Epithelial cell of proximal tubule (primary cell): ENCODE measurements around the gene ACAA1. TPM values are rescaled to one million over a fixed set of nuclear protein-coding genes. Genes with fewer than 3 reads are reported as not detected.

ENCODE experiments used
- DNase-seq: peaks from one replicate; pipeline ENCODE4 v3.0.0-alpha.2; 2011; ENCODE audit warnings: low read depth
- H3K4me3 ChIP-seq: 2 replicates; pipeline ENCODE4 v1.5.1; 2011; ENCODE audit warnings: low read depth, mild to moderate bottlenecking, low read length
- total RNA-seq: library from RNA; depleted of rRNA; stranded (reverse); fragments of >200 nt; gene quantifications from 2 replicates; pipeline ENCODE4 v1.2.3, GENCODE V29; 2015
- TF ChIP-seq, protein P1 (sequence below): conservative IDR thresholded peaks from 2 replicates; pipeline ENCODE4 v1.5.1; 2012; ENCODE audit warnings: low read depth, mild to moderate bottlenecking, low read length

ACAA1 gene
- total RNA-seq, 1 donor from 2014 or later, result 37.8 TPM

DNA sequence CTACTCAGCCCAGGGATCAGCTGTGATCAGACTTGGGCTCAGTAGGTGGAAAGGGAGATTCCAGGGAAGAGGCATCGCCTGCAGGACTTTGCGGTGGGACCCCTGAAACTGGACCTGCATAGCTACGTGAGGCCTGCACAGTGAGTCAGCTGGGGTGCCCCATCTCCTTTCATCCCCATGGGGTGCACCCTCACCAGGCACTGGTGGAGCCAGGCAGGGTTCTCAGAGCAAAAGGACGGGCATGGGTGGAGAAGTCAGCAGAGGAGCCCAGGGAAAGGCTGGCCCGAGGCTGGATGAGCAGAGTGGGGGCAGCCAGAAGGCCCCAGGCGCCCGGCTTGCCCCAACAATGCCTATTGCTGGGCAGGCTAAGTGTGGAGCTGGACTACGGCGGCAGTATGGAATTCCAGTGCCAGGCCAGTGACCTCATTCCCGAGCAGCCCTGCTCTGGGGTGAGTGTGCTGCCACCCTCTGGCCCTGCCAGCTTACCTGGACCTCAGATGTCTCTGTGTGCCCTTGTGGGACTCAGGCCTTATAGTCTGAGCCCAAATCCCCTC, 19.7 kb downstream of the ACAA1 start:
- TF ChIP-seq, protein P1, sequence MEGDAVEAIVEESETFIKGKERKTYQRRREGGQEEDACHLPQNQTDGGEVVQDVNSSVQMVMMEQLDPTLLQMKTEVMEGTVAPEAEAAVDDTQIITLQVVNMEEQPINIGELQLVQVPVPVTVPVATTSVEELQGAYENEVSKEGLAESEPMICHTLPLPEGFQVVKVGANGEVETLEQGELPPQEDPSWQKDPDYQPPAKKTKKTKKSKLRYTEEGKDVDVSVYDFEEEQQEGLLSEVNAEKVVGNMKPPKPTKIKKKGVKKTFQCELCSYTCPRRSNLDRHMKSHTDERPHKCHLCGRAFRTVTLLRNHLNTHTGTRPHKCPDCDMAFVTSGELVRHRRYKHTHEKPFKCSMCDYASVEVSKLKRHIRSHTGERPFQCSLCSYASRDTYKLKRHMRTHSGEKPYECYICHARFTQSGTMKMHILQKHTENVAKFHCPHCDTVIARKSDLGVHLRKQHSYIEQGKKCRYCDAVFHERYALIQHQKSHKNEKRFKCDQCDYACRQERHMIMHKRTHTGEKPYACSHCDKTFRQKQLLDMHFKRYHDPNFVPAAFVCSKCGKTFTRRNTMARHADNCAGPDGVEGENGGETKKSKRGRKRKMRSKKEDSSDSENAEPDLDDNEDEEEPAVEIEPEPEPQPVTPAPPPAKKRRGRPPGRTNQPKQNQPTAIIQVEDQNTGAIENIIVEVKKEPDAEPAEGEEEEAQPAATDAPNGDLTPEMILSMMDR, result peak; percentile 48
- H3K4me3 ChIP-seq, result no peak overlapping the region
- DNase-seq, result no peak

DNA sequence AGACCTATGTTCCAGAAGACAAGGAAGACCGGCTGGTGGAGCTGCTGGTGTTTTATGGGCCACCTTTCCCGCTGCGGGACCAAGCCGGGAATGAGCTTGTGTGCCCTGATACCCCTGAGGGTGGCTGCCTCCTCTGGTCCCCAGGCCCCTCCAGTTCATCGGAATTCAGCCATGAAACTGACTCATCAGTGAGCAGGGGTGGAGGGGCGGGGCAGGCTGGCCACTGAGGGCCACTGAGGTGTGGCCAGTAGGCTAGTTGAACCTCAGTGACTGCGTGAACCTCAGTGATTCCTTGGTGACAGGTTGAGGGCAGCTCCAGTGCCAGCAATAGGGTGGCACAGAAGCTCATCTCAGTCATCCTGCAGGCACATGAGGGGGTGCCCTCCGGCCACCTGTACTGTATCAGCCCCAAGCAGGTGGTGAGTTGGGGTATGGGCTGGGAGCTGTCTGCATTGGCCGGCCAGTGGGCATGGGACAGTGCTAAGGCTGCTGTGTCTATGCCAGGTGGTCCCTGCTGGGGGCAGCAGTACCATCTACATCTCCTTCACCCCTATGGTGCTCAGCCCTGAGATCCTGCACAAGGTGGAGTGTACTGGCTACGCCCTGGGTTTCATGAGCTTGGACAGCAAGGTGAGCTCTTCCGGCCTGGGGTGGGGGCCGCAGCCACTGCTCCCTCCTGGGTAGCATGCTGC, 20.3 kb downstream of the ACAA1 start:
- no peak overlapping the region for H3K4me3 ChIP-seq
- no peak for DNase-seq
- TF ChIP-seq, protein P1, result no peak

GRCh38 chr3:38115645-38116427, 21.1 kb downstream of the ACAA1 start:
- H3K4me3 ChIP-seq, result no peak overlapping the region
- DNase-seq, result no peak
- TF ChIP-seq, protein P1, result no peak

GRCh38 chr3:38114875-38115644, 21.9 kb downstream of the ACAA1 start:
- TF ChIP-seq, protein P1, result no peak
- DNase-seq, result no peak
- no peak overlapping the region for H3K4me3 ChIP-seq

DNA sequence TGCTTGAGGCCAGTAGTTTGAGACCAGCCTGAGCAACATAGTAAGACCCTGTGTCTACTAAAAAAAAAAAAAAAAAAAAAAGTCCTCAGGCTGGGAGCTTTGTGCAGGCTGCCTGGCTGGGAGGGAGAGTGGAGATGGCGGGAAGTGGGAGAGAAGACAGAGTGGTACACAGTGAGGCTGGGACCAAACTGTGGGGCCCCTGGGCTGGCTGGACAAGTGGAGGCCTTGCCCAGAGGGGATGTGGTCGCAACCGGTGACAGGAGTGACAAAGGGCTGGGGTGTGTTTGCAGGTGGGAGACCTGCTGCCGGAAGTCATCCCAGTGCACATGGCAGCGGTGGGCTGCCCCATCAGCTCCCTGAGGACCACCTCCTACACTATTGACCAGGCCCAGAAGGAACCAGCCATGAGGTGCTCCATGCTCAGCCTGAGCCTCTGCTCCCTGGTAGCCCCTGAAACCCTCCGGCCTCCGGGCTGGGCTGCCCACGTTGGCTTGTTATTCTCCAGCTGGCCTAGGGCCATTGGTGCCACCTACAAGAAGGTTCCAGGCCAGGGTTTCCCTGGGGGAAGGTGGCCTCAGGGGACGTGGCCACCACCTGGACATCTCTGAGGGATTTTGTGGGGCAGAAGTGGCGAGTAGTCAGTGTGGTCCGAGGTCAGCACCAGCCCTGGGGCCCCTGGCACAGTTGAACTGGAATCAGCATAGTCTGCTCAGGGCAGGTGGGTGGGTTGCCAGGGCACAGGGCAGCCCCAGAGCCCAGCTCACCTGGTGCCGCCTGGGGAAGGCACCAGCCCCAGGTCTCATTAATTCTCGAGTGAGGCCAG, 22.7 kb downstream of the ACAA1 start:
- no peak for DNase-seq
- TF ChIP-seq, protein P1, result no peak
- H3K4me3 ChIP-seq, result no peak overlapping the region

DNA sequence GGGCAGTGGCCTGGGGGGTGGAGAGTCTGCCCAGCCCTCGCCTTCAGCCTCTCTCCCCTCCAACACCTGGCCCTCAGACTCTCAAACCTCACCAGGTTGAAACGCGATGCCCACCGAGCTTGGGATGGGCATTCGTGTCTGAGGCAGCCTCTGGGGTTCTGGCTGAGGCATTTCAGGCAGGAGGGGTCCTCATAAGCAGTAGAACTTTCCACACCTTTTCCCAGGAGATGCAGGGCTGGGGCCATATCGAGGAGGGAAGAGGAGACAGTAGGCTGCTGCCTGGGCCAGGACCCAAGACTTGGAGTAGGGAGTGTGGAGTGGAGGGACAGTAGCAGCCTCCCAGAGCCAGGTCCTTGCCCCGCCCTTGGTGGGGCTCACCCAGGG, 24.6 kb downstream of the ACAA1 start:
- TF ChIP-seq, protein P1, result no peak
- DNase-seq, result no peak
- H3K4me3 ChIP-seq, result no peak overlapping the region
